K562 (cell line): ENCODE results near the gene DCAF6. TPM values are rescaled to one million over a fixed set of nuclear protein-coding genes. Genes with fewer than 3 reads are reported as not detected.
A peak's percentile ranks its signal among the peaks of the same experiment; 100 is the strongest.

Experiments used
- BMI1 ChIP-seq: fragments of 150-350 bp; IDR thresholded peaks from 2 replicates; pipeline ENCODE4 v1.6.1; 2014; ENCODE audit warnings: low read length
- DIDO1 ChIP-seq: fragments of 450-650 bp; IDR thresholded peaks from 2 replicates; pipeline ENCODE4 v1.6.1; 2016; ENCODE audit warnings: low read depth, missing biosample characterization, missing genetic modification characterization
- EGR1 ChIP-seq: fragments of 450-650 bp; conservative IDR thresholded peaks from 2 replicates; pipeline ENCODE4 v1.6.1; 2017; ENCODE audit warnings: mild to moderate bottlenecking
- LEF1 ChIP-seq: fragments of 450-650 bp; IDR thresholded peaks from 2 replicates; pipeline ENCODE4 v1.6.1; 2016; ENCODE audit warnings: mild to moderate bottlenecking
- MTA2 ChIP-seq: fragments of 450-650 bp; IDR thresholded peaks from 2 replicates; pipeline ENCODE4 v1.6.1; 2016; ENCODE audit warnings: low read depth
- PHB ChIP-seq: fragments of 250-450 bp; sonication (Bioruptor Pico); IDR thresholded peaks from 2 replicates; pipeline ENCODE4 v1.5.0; 2021
- ZNF561 ChIP-seq: fragments of 450-650 bp; formaldehyde crosslinking; conservative IDR thresholded peaks from 2 replicates; pipeline ENCODE4 v1.4.0; 2020; ENCODE audit warnings: mild to moderate bottlenecking, moderate library complexity
- ZNF785 ChIP-seq: fragments of 250-450 bp; sonication (Bioruptor Pico); IDR thresholded peaks from 2 replicates; pipeline ENCODE4 v1.4.0; 2020; ENCODE audit warnings: mild to moderate bottlenecking
- polyA plus RNA-seq, 8 experiments: library from polyadenylated mRNA; depleted of rRNA in 4 of 8; stranded (reverse) in 5 of 8; unstranded in 3 of 8; fragments of >200 nt; fragmentation: Nextera tagmentation in 2 of 8; fragmentation: Illumina TruSeq in 1 of 8; extraction: Ambion mirVana in 2 of 8; extraction: Trizol in 1 of 8; gene quantifications; 2 replicates each; pipeline versions ENCODE4 v1.2.1 to v1.2.3, GENCODE V29; 2011 to 2014; ENCODE audit warnings: inconsistent platforms in 1 of 8, missing spikeins in 1 of 8
- total RNA-seq, 7 experiments: library from RNA; depleted of rRNA in 6 of 7; stranded (reverse); fragments of >200 nt in 6 of 7; fragmentation: Illumina TruSeq in 2 of 7; extraction: Trizol in 2 of 7; gene quantifications; 2 replicates each; pipeline versions ENCODE4 v1.2.1 to v1.2.3, GENCODE V29; 2011 to 2021; ENCODE audit warnings: low replicate concordance in 1 of 7
- TF ChIP-seq, protein P1 (sequence below), 2 experiments: fragments of 150-350 bp in 1 of 2; IDR thresholded peaks; 2 replicates each; pipeline ENCODE4 v1.6.1; 2012 to 2016; ENCODE audit warnings: low read depth in 2 of 2, low read length in 2 of 2, mild to moderate bottlenecking in 1 of 2, moderate library complexity in 1 of 2
- TF ChIP-seq, protein P2 (sequence below), 3 experiments: fragments of 200-800 bp in 1 of 3; sonication (Bioruptor generic) in 1 of 3; sonication (generic) in 1 of 3; formaldehyde crosslinking in 1 of 3; IDR thresholded peaks; 2 replicates each; pipeline versions ENCODE4 v1.6.1 to v1.8.0; 2016 to 2022; ENCODE audit warnings: mild to moderate bottlenecking in 2 of 3, missing compliant biosample characterization in 2 of 3, missing genetic modification characterization in 2 of 3, missing genetic modification reagents in 1 of 3
- TF ChIP-seq, protein P3 (sequence below), 2 experiments: fragments of 450-650 bp in 1 of 2; sonication (generic) in 1 of 2; formaldehyde crosslinking in 1 of 2; IDR thresholded peaks; 2 replicates each; pipeline versions ENCODE4 v1.7.1 to v1.9.0; 2016 to 2022; ENCODE audit warnings: inconsistent platforms in 1 of 2, mild to moderate bottlenecking in 1 of 2, missing genetic modification reagents in 1 of 2

DCAF6 gene
- total and polyA plus RNA-seq, 9 of the 15 experiments (the other 6 are each of a cell fraction or from before 2014, with no cell fraction given) = 19.1 to 102 (median 46.3) TPM

DNA sequence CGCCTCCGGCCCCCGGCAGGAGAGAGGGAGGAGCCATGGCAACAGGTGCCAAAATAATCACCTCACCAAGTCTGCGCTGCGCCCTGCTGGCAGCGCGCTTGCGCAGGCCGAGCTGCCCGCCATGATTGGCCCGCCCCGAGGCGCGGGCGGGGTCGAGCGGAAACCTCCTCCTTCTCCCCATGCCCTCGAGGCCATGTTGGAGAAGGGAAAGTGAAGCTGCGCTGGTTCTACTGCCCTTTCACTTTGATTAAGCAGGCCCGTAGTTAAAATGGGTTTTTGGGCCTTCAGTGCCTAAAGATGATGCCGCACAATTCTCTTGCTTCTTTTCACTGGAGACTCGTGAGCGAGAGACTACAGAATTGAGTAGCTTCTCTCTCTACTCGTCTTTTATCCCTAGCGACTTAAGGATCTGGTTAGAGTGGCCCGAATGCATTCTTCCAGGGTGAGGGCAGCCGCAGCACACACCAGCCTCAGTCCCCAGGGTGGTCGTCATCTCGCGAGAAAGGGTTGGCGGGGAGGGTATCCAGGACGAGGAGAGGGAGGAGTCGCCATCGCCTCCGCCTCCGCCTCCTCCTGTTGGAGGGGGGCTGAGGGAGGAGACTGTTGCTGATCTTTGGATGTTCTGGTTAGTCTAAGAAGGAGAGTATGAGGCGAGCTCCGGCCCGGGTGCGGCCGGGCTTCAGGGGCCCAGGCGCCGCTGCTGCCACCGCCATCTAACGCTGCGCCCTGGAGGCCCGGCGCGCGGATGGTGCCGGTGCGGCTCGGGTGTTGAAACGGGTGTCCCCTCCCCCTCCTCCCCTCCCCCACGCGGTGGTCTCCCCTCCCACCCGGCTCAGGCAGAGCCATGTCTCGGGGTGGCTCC, at the start of gene DCAF6 (continued):
- TF ChIP-seq, protein P1, sequence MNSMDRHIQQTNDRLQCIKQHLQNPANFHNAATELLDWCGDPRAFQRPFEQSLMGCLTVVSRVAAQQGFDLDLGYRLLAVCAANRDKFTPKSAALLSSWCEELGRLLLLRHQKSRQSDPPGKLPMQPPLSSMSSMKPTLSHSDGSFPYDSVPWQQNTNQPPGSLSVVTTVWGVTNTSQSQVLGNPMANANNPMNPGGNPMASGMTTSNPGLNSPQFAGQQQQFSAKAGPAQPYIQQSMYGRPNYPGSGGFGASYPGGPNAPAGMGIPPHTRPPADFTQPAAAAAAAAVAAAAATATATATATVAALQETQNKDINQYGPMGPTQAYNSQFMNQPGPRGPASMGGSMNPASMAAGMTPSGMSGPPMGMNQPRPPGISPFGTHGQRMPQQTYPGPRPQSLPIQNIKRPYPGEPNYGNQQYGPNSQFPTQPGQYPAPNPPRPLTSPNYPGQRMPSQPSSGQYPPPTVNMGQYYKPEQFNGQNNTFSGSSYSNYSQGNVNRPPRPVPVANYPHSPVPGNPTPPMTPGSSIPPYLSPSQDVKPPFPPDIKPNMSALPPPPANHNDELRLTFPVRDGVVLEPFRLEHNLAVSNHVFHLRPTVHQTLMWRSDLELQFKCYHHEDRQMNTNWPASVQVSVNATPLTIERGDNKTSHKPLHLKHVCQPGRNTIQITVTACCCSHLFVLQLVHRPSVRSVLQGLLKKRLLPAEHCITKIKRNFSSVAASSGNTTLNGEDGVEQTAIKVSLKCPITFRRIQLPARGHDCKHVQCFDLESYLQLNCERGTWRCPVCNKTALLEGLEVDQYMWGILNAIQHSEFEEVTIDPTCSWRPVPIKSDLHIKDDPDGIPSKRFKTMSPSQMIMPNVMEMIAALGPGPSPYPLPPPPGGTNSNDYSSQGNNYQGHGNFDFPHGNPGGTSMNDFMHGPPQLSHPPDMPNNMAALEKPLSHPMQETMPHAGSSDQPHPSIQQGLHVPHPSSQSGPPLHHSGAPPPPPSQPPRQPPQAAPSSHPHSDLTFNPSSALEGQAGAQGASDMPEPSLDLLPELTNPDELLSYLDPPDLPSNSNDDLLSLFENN (IDR thresholded peaks at IDR 0.05; ENCODE audit: low read depth in 2 of 2, low read length in 2 of 2) = peak in 1 of 2 experiments; percentile 40; a peak in 2 of 4 replicates
- no peak for TF ChIP-seq PHB (CRISPR knock-in tag)
- TF ChIP-seq, protein P2, sequence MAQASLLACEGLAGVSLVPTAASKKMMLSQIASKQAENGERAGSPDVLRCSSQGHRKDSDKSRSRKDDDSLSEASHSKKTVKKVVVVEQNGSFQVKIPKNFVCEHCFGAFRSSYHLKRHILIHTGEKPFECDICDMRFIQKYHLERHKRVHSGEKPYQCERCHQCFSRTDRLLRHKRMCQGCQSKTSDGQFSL (CRISPR knock-in tag; IDR thresholded peaks at IDR 0.05) = 0 out of 2 replicates have a peak, but pooled peaks have one; percentile 86
- TF ChIP-seq, protein P2 (tag; IDR thresholded peaks at IDR 0.05) = no peak; a peak in 1 of 4 replicates
- peak; percentile 22; the same call in 1 of the 2 replicates for TF ChIP-seq LEF1
- peak; percentile 14; the same call in 1 of the 2 replicates for TF ChIP-seq MTA2
- peak; percentile 89 for TF ChIP-seq BMI1
- TF ChIP-seq ZNF561 = 0 out of 2 replicates have a peak, but pooled peaks have one; percentile 5
- peak; percentile 84 for TF ChIP-seq EGR1
- TF ChIP-seq, protein P3, sequence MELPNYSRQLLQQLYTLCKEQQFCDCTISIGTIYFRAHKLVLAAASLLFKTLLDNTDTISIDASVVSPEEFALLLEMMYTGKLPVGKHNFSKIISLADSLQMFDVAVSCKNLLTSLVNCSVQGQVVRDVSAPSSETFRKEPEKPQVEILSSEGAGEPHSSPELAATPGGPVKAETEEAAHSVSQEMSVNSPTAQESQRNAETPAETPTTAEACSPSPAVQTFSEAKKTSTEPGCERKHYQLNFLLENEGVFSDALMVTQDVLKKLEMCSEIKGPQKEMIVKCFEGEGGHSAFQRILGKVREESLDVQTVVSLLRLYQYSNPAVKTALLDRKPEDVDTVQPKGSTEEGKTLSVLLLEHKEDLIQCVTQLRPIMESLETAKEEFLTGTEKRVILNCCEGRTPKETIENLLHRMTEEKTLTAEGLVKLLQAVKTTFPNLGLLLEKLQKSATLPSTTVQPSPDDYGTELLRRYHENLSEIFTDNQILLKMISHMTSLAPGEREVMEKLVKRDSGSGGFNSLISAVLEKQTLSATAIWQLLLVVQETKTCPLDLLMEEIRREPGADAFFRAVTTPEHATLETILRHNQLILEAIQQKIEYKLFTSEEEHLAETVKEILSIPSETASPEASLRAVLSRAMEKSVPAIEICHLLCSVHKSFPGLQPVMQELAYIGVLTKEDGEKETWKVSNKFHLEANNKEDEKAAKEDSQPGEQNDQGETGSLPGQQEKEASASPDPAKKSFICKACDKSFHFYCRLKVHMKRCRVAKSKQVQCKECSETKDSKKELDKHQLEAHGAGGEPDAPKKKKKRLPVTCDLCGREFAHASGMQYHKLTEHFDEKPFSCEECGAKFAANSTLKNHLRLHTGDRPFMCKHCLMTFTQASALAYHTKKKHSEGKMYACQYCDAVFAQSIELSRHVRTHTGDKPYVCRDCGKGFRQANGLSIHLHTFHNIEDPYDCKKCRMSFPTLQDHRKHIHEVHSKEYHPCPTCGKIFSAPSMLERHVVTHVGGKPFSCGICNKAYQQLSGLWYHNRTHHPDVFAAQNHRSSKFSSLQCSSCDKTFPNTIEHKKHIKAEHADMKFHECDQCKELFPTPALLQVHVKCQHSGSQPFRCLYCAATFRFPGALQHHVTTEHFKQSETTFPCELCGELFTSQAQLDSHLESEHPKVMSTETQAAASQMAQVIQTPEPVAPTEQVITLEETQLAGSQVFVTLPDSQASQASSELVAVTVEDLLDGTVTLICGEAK (IDR thresholded peaks at IDR 0.05) = peak; percentile 67; the same call in 1 of the 2 replicates
- TF ChIP-seq, protein P3 (CRISPR knock-in tag; IDR thresholded peaks at IDR 0.05) = no peak
- no peak for TF ChIP-seq ZNF785 (CRISPR knock-in tag)
- peak; percentile 85 for TF ChIP-seq DIDO1
